Activated CD4-positive, alpha-beta T cell treated with anti-CD3 and anti-CD28 coated beads for 24 hours (primary cell): ENCODE measurements around the gene ARMC2.

Source experiments
- DNase-seq, 2 donors: peaks; one replicate each; pipeline ENCODE4 v3.0.0-alpha.2; 2020; ENCODE audit warnings: low read depth in 2 of 2

The ARMC2 gene

GRCh38 chr6:109015176-109015575 lies 167.0 kb downstream of the ARMC2 start:
- no peak for DNase-seq

- DNase-seq: no peak
These were observed 171.7 kb downstream of the ARMC2 start for GRCh38 chr6:109019911-109020310.

DNA sequence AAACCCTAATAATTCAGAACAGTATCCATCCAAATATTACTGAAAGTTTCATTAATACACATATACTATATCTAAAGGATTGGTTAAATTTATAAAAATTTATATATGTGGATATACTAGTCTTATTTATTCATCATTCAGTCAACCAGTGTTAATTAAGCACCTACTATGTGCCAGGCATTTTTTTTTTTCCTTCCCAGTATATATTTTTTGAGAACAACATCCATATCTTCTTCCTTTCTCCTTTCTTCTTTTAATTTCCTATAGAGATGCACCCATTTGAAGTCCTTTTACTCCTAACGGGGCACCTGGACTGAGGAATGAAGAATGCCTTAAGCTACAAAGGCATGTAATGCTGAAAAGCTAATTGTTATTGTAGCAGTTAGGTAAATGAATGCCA lies 173.6 kb downstream of the ARMC2 start:
- no peak for DNase-seq

- DNase-seq: no peak
These were observed 175.2 kb downstream of the ARMC2 start for GRCh38 chr6:109023356-109023925.
